CD14-positive monocyte (primary cell): ENCODE measurements around the gene PCDHGC3. TPM values are rescaled to one million over a fixed set of nuclear protein-coding genes. Genes with fewer than 3 reads are reported as not detected.

Experiments
- DNase-seq, 3 donors: peaks; one replicate each; pipeline ENCODE4 v3.0.0-alpha.2; 2011 to 2022
- H2AFZ ChIP-seq: 2 replicates; pipeline ENCODE4 v1.6.0; 2012; ENCODE audit warnings: mild to moderate bottlenecking, low read depth, low read length, inconsistent platforms; ENCODE audit not compliant: insufficient read depth, poor library complexity, severe bottlenecking
- H3K27ac ChIP-seq, 2 donors: 1 replicate in 1 of 2; 2 replicates in 1 of 2; pipeline ENCODE4 v1.5.1; 2012 to 2013; ENCODE audit warnings: low read length in 2 of 2, control low read depth in 1 of 2, inconsistent platforms in 1 of 2, low read depth in 1 of 2, mild to moderate bottlenecking in 1 of 2
- H3K27me3 ChIP-seq, 2 donors: one replicate each; pipeline versions ENCODE4 v1.6.0 to v1.6.1; 2011 to 2013; ENCODE audit warnings: low read length in 2 of 2; ENCODE audit not compliant: control insufficient read depth in 2 of 2, insufficient read depth in 2 of 2
- H3K36me3 ChIP-seq, 2 donors: replicated peaks in 1 of 2; 1 replicate in 1 of 2; 2 replicates in 1 of 2; pipeline versions ENCODE4 v1.5.1 to v1.6.1; 2012 to 2013; ENCODE audit warnings: low read length in 2 of 2, control low read depth in 1 of 2, inconsistent platforms in 1 of 2, mild to moderate bottlenecking in 1 of 2; ENCODE audit not compliant: insufficient read depth in 2 of 2, control insufficient read depth in 1 of 2
- H3K4me1 ChIP-seq, 2 donors: 1 replicate in 1 of 2; 2 replicates in 1 of 2; pipeline versions ENCODE4 v1.5.1 to v1.6.1; 2012 to 2013; ENCODE audit warnings: low read length in 2 of 2, control low read depth in 1 of 2, inconsistent platforms in 1 of 2, mild to moderate bottlenecking in 1 of 2, moderate library complexity in 1 of 2; ENCODE audit not compliant: insufficient read depth in 2 of 2, control insufficient read depth in 1 of 2
- H3K4me2 ChIP-seq: replicated peaks from 2 replicates; pipeline ENCODE3; 2012; ENCODE audit warnings: low read length, moderate library complexity, mild to moderate bottlenecking; ENCODE audit not compliant: poor library complexity, severe bottlenecking; ENCODE audit errors: extremely low read depth
- H3K4me3 ChIP-seq, 3 experiments: fragments of 200-600 bp in 1 of 3; sonication (generic) in 1 of 3; replicated peaks in 1 of 3; 1 replicate in 2 of 3; 2 replicates in 1 of 3; pipeline ENCODE4 v1.5.1; 2011 to 2013; ENCODE audit warnings: low read length in 3 of 3, mild to moderate bottlenecking in 3 of 3, control low read depth in 2 of 3, low read depth in 2 of 3, inconsistent platforms in 1 of 3, moderate library complexity in 1 of 3
- H3K79me2 ChIP-seq: 2 replicates; pipeline ENCODE4 v1.6.0; 2012; ENCODE audit warnings: mild to moderate bottlenecking, control low read depth, inconsistent platforms, low read length, moderate library complexity; ENCODE audit not compliant: insufficient read depth
- H3K9ac ChIP-seq: 2 replicates; pipeline ENCODE4 v1.6.0; 2017; ENCODE audit warnings: low read length, mild to moderate bottlenecking; ENCODE audit not compliant: insufficient read depth, poor library complexity, severe bottlenecking
- H3K9me3 ChIP-seq, 2 donors: replicated peaks in 1 of 2; 1 replicate in 1 of 2; 2 replicates in 1 of 2; pipeline versions ENCODE4 v1.5.1 to v1.6.1; 2012 to 2013; ENCODE audit warnings: low read length in 2 of 2, control low read depth in 1 of 2; ENCODE audit not compliant: control insufficient read depth in 1 of 2, insufficient read depth in 1 of 2
- H4K20me1 ChIP-seq: 2 replicates; pipeline ENCODE4 v1.6.0; 2012; ENCODE audit warnings: mild to moderate bottlenecking, low read length, control low read depth, moderate library complexity; ENCODE audit not compliant: insufficient read depth
- H3K27ac Mint-ChIP-seq, 7 donors: one replicate each; pipeline ENCODE4 v1.8.0; 2020; ENCODE audit warnings: mild to moderate bottlenecking in 7 of 7, mixed read lengths in 7 of 7, moderate library complexity in 6 of 7, inconsistent platforms in 2 of 7
- H3K27me3 Mint-ChIP-seq, 3 donors: one replicate each; pipeline ENCODE4 v1.8.0; 2021 to 2022; ENCODE audit warnings: low read depth in 3 of 3, mild to moderate bottlenecking in 3 of 3, mixed read lengths in 3 of 3, moderate library complexity in 3 of 3, inconsistent platforms in 1 of 3
- H3K36me3 Mint-ChIP-seq, 2 donors: one replicate each; pipeline ENCODE4 v1.8.0; 2020; ENCODE audit warnings: mixed read lengths in 2 of 2, inconsistent platforms in 1 of 2, mild to moderate bottlenecking in 1 of 2
- H3K4me1 Mint-ChIP-seq: one replicate; pipeline ENCODE4 v1.8.0; 2020; ENCODE audit warnings: mild to moderate bottlenecking, mixed read lengths
- H3K4me3 Mint-ChIP-seq, 2 donors: one replicate each; pipeline ENCODE4 v1.8.0; 2020; ENCODE audit warnings: mild to moderate bottlenecking in 2 of 2, mixed read lengths in 2 of 2, moderate library complexity in 1 of 2
- H3K9me3 Mint-ChIP-seq, 7 donors: one replicate each; pipeline ENCODE4 v1.8.0; 2020 to 2022; ENCODE audit warnings: mixed read lengths in 7 of 7, mild to moderate bottlenecking in 6 of 7, moderate library complexity in 6 of 7, inconsistent platforms in 2 of 7
- CTCF ChIP-seq: fragments of 200-600 bp; IDR thresholded peaks from one replicate; pipeline ENCODE4 v1.8.0; 2022; ENCODE audit warnings: antibody characterized with exemption, mild to moderate bottlenecking
- WGBS: methylation state at CpG from one replicate; pipeline ENCODE4 v1.1.5; 2013; ENCODE audit warnings: missing lambda C conversion rate; ENCODE audit not compliant: insufficient coverage; 5-methylcytosine and 5-hydroxymethylcytosine counted together
- intact Hi-C, 2 donors: fragments of 100-400 bp; cut with micrococcal nuclease; formaldehyde crosslinking; loops; one replicate each; pipeline versions ENCODE4 v1.15.0 to v1.15.1; 2023
- polyA plus RNA-seq, 3 donors: library from polyadenylated mRNA; depleted of rRNA in 1 of 3; unstranded in 2 of 3; stranded (reverse) in 1 of 3; fragments of 300-500 nt in 2 of 3; fragments of >200 nt in 1 of 3; fragmentation: Illumina TruSeq in 2 of 3; gene quantifications; 1 replicate in 2 of 3; 2 replicates in 1 of 3; pipeline ENCODE4 v1.2.3, GENCODE V29; 2012 to 2021

The PCDHGC3 gene
- polyA plus RNA-seq, 3 donors: 0.33 TPM; not detected in 2

GRCh38 chr5:141478321-141478945 lies 2.7 kb downstream of the PCDHGC3 start:
- Histone ChIP-seq H3K4me2 (no peak overlapping the region), H3K27ac (no peak overlapping the region), H3K4me1 (peaks cover 19 to 25% of the 10 kb centered on the region in 2 donors), H4K20me1 (no peaks in the 10 kb centered on the region), H3K9me3 (peaks cover 0 to 20% of the 10 kb centered on the region in 2 donors), H3K9ac (no peak overlapping the region), H3K36me3 (no peaks in the 10 kb centered on the region), H3K27me3 (peaks cover 56 to 83% of the 10 kb centered on the region in 2 donors), H3K79me2 (no peaks in the 10 kb centered on the region), H2AFZ (no peak overlapping the region), H3K4me3 (no peak overlapping the region)
- Mint-ChIP-seq H3K4me1 (peaks cover 27% of the 10 kb centered on the region), H3K36me3 (peaks cover 7 to 10% of the 10 kb centered on the region in 2 donors), H3K4me3 (peak overlapping the region in 1 of 2 donors; percentile 98), H3K27me3 (peaks cover 55 to 78% (median 76%) of the 10 kb centered on the region in 3 donors), H3K27ac (no peak overlapping the region), H3K9me3 (peaks cover 0 to 28% (median 6%) of the 10 kb centered on the region in 7 donors)
- 36% methylated on average over 18 of the region's 20 CpGs for WGBS
- no peak for DNase-seq
- intact Hi-C loops: no loop called here
- TF ChIP-seq CTCF: no peak

GRCh38 chr5:141479776-141480175 lies 4.0 kb downstream of the PCDHGC3 start:
- H4K20me1 ChIP-seq: no peaks in the 10 kb centered on the region
- H3K4me1 Mint-ChIP-seq: peaks cover 29% of the 10 kb centered on the region
- H3K27me3 Mint-ChIP-seq: peaks cover 65 to 81% (median 79%) of the 10 kb centered on the region in 3 donors
- H3K9me3 Mint-ChIP-seq: peaks cover 0 to 31% (median 6%) of the 10 kb centered on the region in 7 donors
- H3K9ac ChIP-seq: no peak overlapping the region
- no peak for TF ChIP-seq CTCF
- DNase-seq: no peak
- H3K36me3 ChIP-seq: no peaks in the 10 kb centered on the region
- no peak overlapping the region for H3K4me3 Mint-ChIP-seq
- no peak overlapping the region for H3K4me3 ChIP-seq
- H3K9me3 ChIP-seq: peaks cover 0 to 27% of the 10 kb centered on the region in 2 donors
- no peak overlapping the region for H3K27ac ChIP-seq
- peaks cover 63 to 84% of the 10 kb centered on the region in 2 donors for H3K27me3 ChIP-seq
- H3K4me1 ChIP-seq: peaks cover 19 to 25% of the 10 kb centered on the region in 2 donors
- H3K36me3 Mint-ChIP-seq: peaks cover 7 to 10% of the 10 kb centered on the region in 2 donors
- H2AFZ ChIP-seq: no peak overlapping the region
- no peak overlapping the region for H3K27ac Mint-ChIP-seq
- no peaks in the 10 kb centered on the region for H3K79me2 ChIP-seq
- no peak overlapping the region for H3K4me2 ChIP-seq
- intact Hi-C loops: no loop called here
